HCT116 (cell line): ENCODE measurements around the gene TBC1D12. TPM values are rescaled to one million over a fixed set of nuclear protein-coding genes. Genes with fewer than 3 reads are reported as not detected.

Source experiments
- ATAC-seq: fragments of 200-7000 bp; cut with Tn5 transposase; 2 replicates; pipeline ENCODE4 v1.9.1; 2020; ENCODE audit warnings: mild to moderate bottlenecking, moderate library complexity
- BruUV-seq: library from RNA; stranded (reverse); fragments of 400-500 nt; replicated peaks from 2 replicates; lab custom pipeline; 2021; lab: Mats Ljungman, UMichigan
- CTCF ChIA-PET: fragments of 300-600 bp; sonication (Branson Sonifier 250); formaldehyde crosslinking; loops from one replicate; lab custom pipeline; 2021; ENCODE audit warnings: antibody characterized with exemption; lab: Charles Lee
- POLR2A ChIA-PET: fragments of 300-600, 350-600 bp; sonication (Branson Sonifier 250); formaldehyde crosslinking; loops from one replicate; lab custom pipeline; 2021; ENCODE audit warnings: antibody characterized with exemption; lab: Charles Lee
- RAD21 ChIA-PET, 2 experiments: fragments of 300-600 bp; sonication (Branson Sonifier 250); formaldehyde crosslinking; loops; one replicate each; lab custom pipeline; 2023; ENCODE audit warnings: low total read pairs in 2 of 2; ENCODE audit not compliant: uncharacterized antibody in 2 of 2, unreplicated experiment in 2 of 2, low non-redundant PET in 1 of 2; lab: Charles Lee
- DNase-seq: peaks from one replicate; pipeline ENCODE4 v3.0.0-alpha.2; 2010; ENCODE audit warnings: low read depth, low spot score
- H2AFZ ChIP-seq: fragments of 200-600 bp; shearing (Covaris generic), sonication (generic); 2 replicates; pipeline ENCODE4 v1.6.1; 2017; ENCODE audit warnings: low read depth, mixed run types, mixed read lengths, antibody characterized with exemption, low read length; ENCODE audit not compliant: poor library complexity, severe bottlenecking
- H3K27ac ChIP-seq: 2 replicates; pipeline ENCODE4 v1.5.1; 2012; ENCODE audit warnings: low read depth, low read length
- H3K27me3 ChIP-seq: fragments of 200-600 bp; sonication (generic); 2 replicates; pipeline ENCODE4 v1.6.1; 2016; ENCODE audit warnings: mixed run types, low read length, mixed read lengths; ENCODE audit not compliant: insufficient read depth
- H3K36me3 ChIP-seq, 2 experiments: fragments of 200-500 bp in 1 of 2; fragments of 200-600 bp in 1 of 2; sonication (Bioruptor generic) in 1 of 2; sonication (generic) in 1 of 2; 2 replicates each; pipeline versions ENCODE4 v1.5.1 to v1.6.1; 2014 to 2016; ENCODE audit warnings: low read length in 2 of 2, inconsistent platforms in 1 of 2, mixed read lengths in 1 of 2, mixed run types in 1 of 2; ENCODE audit not compliant: insufficient read depth in 2 of 2, control insufficient read depth in 1 of 2
- H3K4me1 ChIP-seq, 2 experiments: fragments of 200-600 bp in 1 of 2; sonication (generic) in 1 of 2; 2 replicates each; pipeline versions ENCODE4 v1.5.1 to v1.6.1; 2012 to 2017; ENCODE audit warnings: low read length in 2 of 2, inconsistent platforms in 1 of 2, mild to moderate bottlenecking in 1 of 2, mixed read lengths in 1 of 2, mixed run types in 1 of 2, moderate library complexity in 1 of 2; ENCODE audit not compliant: insufficient read depth in 2 of 2, control insufficient read depth in 1 of 2
- H3K4me2 ChIP-seq: fragments of 200-600 bp; sonication (generic); 2 replicates; pipeline ENCODE4 v1.6.1; 2017; ENCODE audit warnings: mixed run types, low read length, mixed read lengths
- H3K4me3 ChIP-seq, 2 experiments: fragments of 200-600 bp in 1 of 2; sonication (generic) in 1 of 2; replicated peaks in 1 of 2; 2 replicates each; pipeline ENCODE4 v1.5.1; 2011 to 2016; ENCODE audit warnings: low read length in 2 of 2, control low read depth in 1 of 2, low read depth in 1 of 2, mild to moderate bottlenecking in 1 of 2, mixed read lengths in 1 of 2, mixed run types in 1 of 2
- H3K79me2 ChIP-seq: fragments of 200-600 bp; sonication (generic); 2 replicates; pipeline ENCODE4 v1.6.1; 2017; ENCODE audit warnings: mild to moderate bottlenecking, mixed run types, low read length, moderate library complexity, mixed read lengths; ENCODE audit not compliant: insufficient read depth
- H3K9ac ChIP-seq: fragments of 200-600 bp; sonication (generic); 2 replicates; pipeline ENCODE4 v1.6.1; 2016; ENCODE audit warnings: low read length, mixed read lengths
- H3K9me2 ChIP-seq: fragments of 200-600 bp; sonication (generic), shearing (Covaris generic); 2 replicates; pipeline ENCODE4 v1.6.1; 2017; ENCODE audit warnings: mixed run types, mild to moderate bottlenecking, moderate library complexity; ENCODE audit not compliant: insufficient read depth
- H3K9me3 ChIP-seq, 2 experiments: fragments of 200-500 bp in 1 of 2; fragments of 200-600 bp in 1 of 2; sonication (Bioruptor generic) in 1 of 2; sonication (generic) in 1 of 2; 2 replicates each; pipeline ENCODE4 v1.6.1; 2014 to 2017; ENCODE audit warnings: low read length in 2 of 2, mixed read lengths in 2 of 2, inconsistent platforms in 1 of 2, low read depth in 1 of 2, mild to moderate bottlenecking in 1 of 2, mixed run types in 1 of 2, moderate library complexity in 1 of 2; ENCODE audit not compliant: control insufficient read depth in 1 of 2, insufficient read depth in 1 of 2
- H4K20me1 ChIP-seq: fragments of 200-600 bp; sonication (generic), shearing (Covaris generic); 2 replicates; pipeline ENCODE4 v1.6.1; 2017; ENCODE audit warnings: mixed run types, mild to moderate bottlenecking, moderate library complexity; ENCODE audit not compliant: insufficient read depth
- CBX3 ChIP-seq: IDR thresholded peaks from 2 replicates; pipeline ENCODE4 v1.6.1; 2012; ENCODE audit warnings: low read depth
- ELF1 ChIP-seq: IDR thresholded peaks from 2 replicates; pipeline ENCODE4 v1.6.1; 2012; ENCODE audit warnings: low read depth, borderline replicate concordance
- EZH2 ChIP-seq: fragments of 200-600 bp; sonication (generic); IDR thresholded peaks from 2 replicates; pipeline ENCODE4 v1.6.1; 2017; ENCODE audit warnings: antibody characterized with exemption, mixed run types
- EZH2phosphoT487 ChIP-seq: fragments of 200-600 bp; IDR thresholded peaks from 2 replicates; pipeline ENCODE4 v1.6.1; 2018; ENCODE audit warnings: antibody characterized with exemption, borderline replicate concordance
- FOSL1 ChIP-seq: IDR thresholded peaks from 2 replicates; pipeline ENCODE4 v1.6.1; 2012; ENCODE audit warnings: low read depth
- POLR2A ChIP-seq: IDR thresholded peaks from 2 replicates; pipeline ENCODE4 v1.7.0; 2011; ENCODE audit warnings: borderline replicate concordance; ENCODE audit not compliant: insufficient read depth, insufficient read length; ENCODE audit errors: extremely low read depth
- RAD21 ChIP-seq: IDR thresholded peaks from 2 replicates; pipeline ENCODE4 v1.6.1; 2012; ENCODE audit warnings: low read depth, mild to moderate bottlenecking
- SP1 ChIP-seq: IDR thresholded peaks from 2 replicates; pipeline ENCODE4 v1.6.1; 2012; ENCODE audit warnings: low read depth
- SRF ChIP-seq: IDR thresholded peaks from 2 replicates; pipeline ENCODE4 v1.6.1; 2012; ENCODE audit warnings: low read depth
- TCF7L2 ChIP-seq: IDR thresholded peaks from 2 replicates; pipeline ENCODE4 v1.7.0; 2011; ENCODE audit warnings: borderline replicate concordance, inconsistent platforms; ENCODE audit not compliant: insufficient read depth, insufficient read length; ENCODE audit errors: extremely low read depth
- YY1 ChIP-seq: IDR thresholded peaks from 2 replicates; pipeline ENCODE4 v1.6.1; 2011; ENCODE audit warnings: low read length, low read depth, moderate library complexity, mild to moderate bottlenecking; ENCODE audit not compliant: insufficient replicate concordance; ENCODE audit errors: extremely low read depth
- ZFX ChIP-seq: fragments of 450-650 bp; IDR thresholded peaks from 2 replicates; pipeline ENCODE4 v1.6.1; 2017
- ZNF274 ChIP-seq: fragments of 200-500 bp; sonication (Bioruptor generic); IDR thresholded peaks from 2 replicates; pipeline ENCODE4 v1.6.1; 2014; ENCODE audit warnings: mild to moderate bottlenecking, low read depth, low read length, inconsistent platforms
- intact Hi-C: fragments of 100-400 bp; cut with micrococcal nuclease; formaldehyde crosslinking; loops from 2 replicates; pipeline ENCODE4 v1.10.0; 2022
- total RNA-seq: library from RNA; stranded (reverse); gene quantifications from one replicate; pipeline ENCODE4 v1.2.1, GENCODE V29; 2021; ENCODE audit not compliant: unreplicated experiment
- TF ChIP-seq, protein P1 (sequence below), 3 experiments: fragments of 200-600 bp in 1 of 3; sonication (generic) in 1 of 3; IDR thresholded peaks in 2 of 3; conservative IDR thresholded peaks in 1 of 3; 2 replicates each; pipeline ENCODE4 v1.5.1; 2012 to 2017; ENCODE audit warnings: low read depth in 2 of 3, low read length in 2 of 3, antibody characterized with exemption in 1 of 3, borderline replicate concordance in 1 of 3, control low read depth in 1 of 3, mild to moderate bottlenecking in 1 of 3, mixed read lengths in 1 of 3, mixed run types in 1 of 3, moderate library complexity in 1 of 3; ENCODE audit not compliant: insufficient read depth in 1 of 3

TBC1D12 gene
- total RNA-seq, 1 experiment from 2014 or later = 7.1 TPM

DNA sequence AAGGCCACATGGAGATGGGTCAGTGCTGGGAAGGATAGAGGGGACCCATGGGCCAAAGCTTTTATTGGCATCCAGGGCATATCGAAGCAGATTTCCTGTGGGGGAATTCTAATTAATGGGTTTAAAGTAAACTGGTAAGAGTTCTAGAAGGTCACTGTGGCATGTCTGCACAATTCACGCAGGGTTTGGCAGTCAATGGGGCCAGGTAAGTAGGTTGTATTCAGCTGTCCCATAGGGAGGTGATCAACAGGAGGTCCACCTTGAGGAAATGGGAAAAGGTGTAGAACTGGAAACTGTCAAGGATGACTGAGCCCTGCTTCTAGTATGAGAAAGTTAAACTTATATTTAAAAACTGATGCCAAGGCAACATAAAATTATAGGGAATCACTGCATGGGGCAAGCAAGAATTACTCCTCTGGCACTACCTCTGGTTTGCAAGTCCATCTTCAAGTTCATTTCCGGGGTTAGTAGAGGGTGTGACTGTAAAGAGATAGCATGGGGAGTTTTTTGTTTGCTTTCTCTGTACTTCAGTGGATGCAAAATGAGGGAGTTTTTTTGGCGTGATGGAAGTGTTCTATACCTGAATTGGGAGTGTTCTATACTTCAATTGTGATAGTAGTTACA lies 22.5 kb downstream of the TBC1D12 start:
- BruUV-seq = no TSS peak
- no peaks in the 10 kb centered on the region for H3K27me3 ChIP-seq
- no peaks in the 10 kb centered on the region for H3K36me3 ChIP-seq
- ChIA-PET CTCF (interaction anchor here (0.6 kb wide), 1 partner anchor 104 kb away, joined by 3 read pairs; no protein-coding TSS in a partner anchor), RAD21 (no interaction called here)
- H3K4me1 ChIP-seq = peaks cover 0 to 9% of the 10 kb centered on the region in 2 experiments; a peak in 2 of 4 replicates
- intact Hi-C loops = no loop called here
- peaks cover 43% of the 10 kb centered on the region for H3K79me2 ChIP-seq
- H4K20me1 ChIP-seq = no peaks in the 10 kb centered on the region
- no peak overlapping the region for H3K27ac ChIP-seq
- H3K4me3 ChIP-seq = no peak overlapping the region
- no peak overlapping the region for H3K9ac ChIP-seq
- no peaks in the 10 kb centered on the region; a peak in 1 of 4 replicates for H3K9me3 ChIP-seq
- H3K4me2 ChIP-seq = no peak overlapping the region
- DNase-seq = no peak
- TF ChIP-seq TCF7L2 (no peak), ELF1 (no peak), CBX3 (no peak), POLR2A (no peak), EZH2 (no peak), RAD21 (no peak), ZFX (no peak), YY1 (no peak), EZH2phosphoT487 (no peak), SP1 (no peak), FOSL1 (no peak), ZNF274 (no peak), SRF (no peak)
- TF ChIP-seq, protein P1, sequence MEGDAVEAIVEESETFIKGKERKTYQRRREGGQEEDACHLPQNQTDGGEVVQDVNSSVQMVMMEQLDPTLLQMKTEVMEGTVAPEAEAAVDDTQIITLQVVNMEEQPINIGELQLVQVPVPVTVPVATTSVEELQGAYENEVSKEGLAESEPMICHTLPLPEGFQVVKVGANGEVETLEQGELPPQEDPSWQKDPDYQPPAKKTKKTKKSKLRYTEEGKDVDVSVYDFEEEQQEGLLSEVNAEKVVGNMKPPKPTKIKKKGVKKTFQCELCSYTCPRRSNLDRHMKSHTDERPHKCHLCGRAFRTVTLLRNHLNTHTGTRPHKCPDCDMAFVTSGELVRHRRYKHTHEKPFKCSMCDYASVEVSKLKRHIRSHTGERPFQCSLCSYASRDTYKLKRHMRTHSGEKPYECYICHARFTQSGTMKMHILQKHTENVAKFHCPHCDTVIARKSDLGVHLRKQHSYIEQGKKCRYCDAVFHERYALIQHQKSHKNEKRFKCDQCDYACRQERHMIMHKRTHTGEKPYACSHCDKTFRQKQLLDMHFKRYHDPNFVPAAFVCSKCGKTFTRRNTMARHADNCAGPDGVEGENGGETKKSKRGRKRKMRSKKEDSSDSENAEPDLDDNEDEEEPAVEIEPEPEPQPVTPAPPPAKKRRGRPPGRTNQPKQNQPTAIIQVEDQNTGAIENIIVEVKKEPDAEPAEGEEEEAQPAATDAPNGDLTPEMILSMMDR (IDR thresholded peaks at IDR 0.05 in 2 of 3, conservative IDR thresholded peaks at IDR 0.05 in 1 of 3; ENCODE audit: borderline replicate concordance in 1 of 3, insufficient read depth in 1 of 3, low read depth in 2 of 3, low read length in 2 of 3) = no peak
- TF ChIP-seq, all 23 proteins: peak for 0
- no peak for ATAC-seq
- H2AFZ ChIP-seq = no peak overlapping the region
- H3K9me2 ChIP-seq = no peaks in the 10 kb centered on the region
- POLR2A ChIA-PET = no interaction called here
